Stimulated activated CD4-positive, alpha-beta T cell treated with anti-CD3 and anti-CD28 coated beads, Interleukin-4, amount 100 ng/mL, for 48 hours (primary cell): ENCODE results near the gene GPRC5A.
"Not testable (repeated sequence)": the region's sequence is repeated elsewhere in the genome, so short reads cannot be mapped to it uniquely, and the experiment has no call there.

Experiments used
- DNase-seq, 2 donors: peaks; one replicate each; pipeline ENCODE4 v3.0.0-alpha.2; 2020; ENCODE audit warnings: low read depth in 2 of 2

The GPRC5A gene, protein sequence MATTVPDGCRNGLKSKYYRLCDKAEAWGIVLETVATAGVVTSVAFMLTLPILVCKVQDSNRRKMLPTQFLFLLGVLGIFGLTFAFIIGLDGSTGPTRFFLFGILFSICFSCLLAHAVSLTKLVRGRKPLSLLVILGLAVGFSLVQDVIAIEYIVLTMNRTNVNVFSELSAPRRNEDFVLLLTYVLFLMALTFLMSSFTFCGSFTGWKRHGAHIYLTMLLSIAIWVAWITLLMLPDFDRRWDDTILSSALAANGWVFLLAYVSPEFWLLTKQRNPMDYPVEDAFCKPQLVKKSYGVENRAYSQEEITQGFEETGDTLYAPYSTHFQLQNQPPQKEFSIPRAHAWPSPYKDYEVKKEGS

GRCh38 chr12:12891080-12891880, at the start of gene GPRC5A:
Gene GPRC5A, plus strand, starts transcription at chr12:12891562. Its CDS starts 16,688 bp downstream, at chr12:12908250.
- DNase-seq: peak; percentile 4 to 9

GRCh38 chr12:12845794-12846243, 45.5 kb upstream of the GPRC5A start:
- no peak for DNase-seq

DNA sequence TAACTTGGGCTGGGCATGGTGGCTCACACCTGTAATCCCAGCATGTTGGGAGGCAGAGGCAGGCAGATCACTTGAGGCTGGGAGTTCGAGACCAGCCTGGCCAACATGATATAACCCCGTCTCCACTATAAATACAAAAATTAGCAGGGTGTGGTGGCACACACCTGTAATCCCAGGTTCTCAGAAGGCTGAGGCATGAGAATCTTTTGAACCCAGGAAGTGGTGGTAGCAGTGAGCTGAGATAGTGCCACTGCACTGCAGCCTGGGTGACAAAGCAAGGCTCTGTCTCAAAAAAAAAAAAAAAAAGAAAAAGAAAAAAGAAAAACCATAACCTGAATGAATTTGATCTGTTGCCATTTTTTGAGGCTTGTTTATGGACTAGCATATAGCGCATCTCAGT, 44.6 kb upstream of the GPRC5A start:
- not testable (repeated sequence) for DNase-seq

GRCh38 chr12:12853435-12853834, 37.9 kb upstream of the GPRC5A start:
- DNase-seq: no peak

DNA sequence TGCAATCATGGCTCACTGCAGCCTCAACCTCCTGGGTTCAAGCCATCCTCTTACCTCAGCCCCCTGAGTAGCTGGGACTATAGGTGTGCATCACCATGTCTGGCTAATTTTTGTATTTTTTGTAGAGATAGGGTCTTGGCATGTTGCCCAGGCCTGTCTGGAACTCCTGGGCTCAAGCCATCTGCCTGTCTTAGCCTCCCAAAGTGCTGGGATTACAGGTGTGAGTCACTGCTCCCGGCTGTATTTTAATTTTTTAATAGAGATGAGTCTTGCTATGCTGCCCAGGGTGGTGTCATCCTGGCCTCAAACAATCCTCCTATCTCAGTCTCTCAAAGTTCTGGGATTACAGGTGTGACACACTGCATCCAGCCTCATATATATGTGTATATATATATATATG, 31.7 kb upstream of the GPRC5A start:
- DNase-seq: no peak

- no peak for DNase-seq
These were observed 27.1 kb upstream of the GPRC5A start for GRCh38 chr12:12864243-12864642.

- no peak for DNase-seq
These were observed 22.7 kb upstream of the GPRC5A start for GRCh38 chr12:12868477-12869235.

- no peak for DNase-seq
These were observed 20.9 kb upstream of the GPRC5A start for GRCh38 chr12:12870465-12870864.

DNA sequence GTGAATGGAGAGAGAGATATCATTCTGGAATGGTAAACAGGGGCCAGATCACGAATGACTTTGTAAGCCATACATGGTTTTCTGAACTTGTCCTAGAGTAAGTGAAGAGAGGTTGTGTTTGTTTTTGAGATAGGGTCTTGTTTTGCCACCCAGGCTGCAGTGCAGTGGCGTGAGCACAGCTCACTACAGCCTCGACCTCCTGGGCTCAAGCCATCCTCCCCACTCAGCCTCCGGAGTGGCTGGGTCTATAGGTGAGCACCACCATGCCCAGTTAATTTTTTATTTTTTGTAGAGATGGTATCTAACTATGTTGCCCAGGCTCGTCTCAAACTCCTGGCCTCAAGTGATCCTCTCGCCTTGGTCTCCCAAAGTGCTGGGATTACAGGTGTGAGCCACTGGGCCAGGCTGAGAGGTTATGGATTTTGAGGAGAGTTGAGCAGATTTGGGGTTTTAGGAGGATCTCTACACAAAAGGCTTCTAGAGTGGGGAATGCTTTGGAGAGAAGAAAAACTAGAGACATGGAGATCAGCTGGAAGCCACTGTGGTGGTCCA, 19.7 kb upstream of the GPRC5A start:
- no peak for DNase-seq

- no peak for DNase-seq
These were observed 19.0 kb upstream of the GPRC5A start for GRCh38 chr12:12872139-12872933.

DNA sequence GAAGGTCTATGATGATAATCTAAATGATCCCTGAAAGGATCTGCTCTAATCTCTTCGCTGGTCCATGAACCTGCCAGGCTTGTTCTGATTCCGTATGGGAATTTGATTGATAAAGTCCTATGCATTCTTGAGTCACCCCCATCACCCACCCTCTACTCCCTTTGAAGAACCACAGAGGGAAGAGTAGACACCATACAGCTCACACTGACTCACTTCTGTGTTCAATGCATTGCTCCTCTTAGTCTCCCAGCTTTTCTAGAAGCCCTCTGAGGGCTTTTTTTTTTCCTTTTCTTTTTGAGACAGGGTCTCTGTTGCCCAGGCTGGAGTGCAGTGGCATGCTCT, 18.5 kb upstream of the GPRC5A start:
- DNase-seq: no peak

DNA sequence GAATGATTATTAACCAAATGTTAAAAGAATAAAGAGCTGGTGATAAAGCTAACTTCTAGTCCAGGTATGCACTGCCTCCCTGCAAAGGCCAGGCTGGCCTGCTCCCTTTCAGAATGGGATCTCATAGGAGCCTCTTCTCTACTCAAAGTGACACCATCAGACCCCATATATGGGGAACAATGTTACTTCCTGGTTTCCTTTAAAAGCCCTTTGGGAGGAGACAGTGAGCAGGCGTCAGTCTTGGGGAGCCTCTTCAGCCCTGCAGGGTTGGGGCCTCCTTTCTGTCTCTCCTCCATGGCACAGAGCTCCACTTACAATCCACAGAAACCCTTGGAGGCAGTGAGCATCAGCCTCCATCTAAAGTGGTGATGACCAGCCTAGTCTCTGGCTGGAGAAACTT, 17.3 kb upstream of the GPRC5A start:
- DNase-seq: no peak

DNA sequence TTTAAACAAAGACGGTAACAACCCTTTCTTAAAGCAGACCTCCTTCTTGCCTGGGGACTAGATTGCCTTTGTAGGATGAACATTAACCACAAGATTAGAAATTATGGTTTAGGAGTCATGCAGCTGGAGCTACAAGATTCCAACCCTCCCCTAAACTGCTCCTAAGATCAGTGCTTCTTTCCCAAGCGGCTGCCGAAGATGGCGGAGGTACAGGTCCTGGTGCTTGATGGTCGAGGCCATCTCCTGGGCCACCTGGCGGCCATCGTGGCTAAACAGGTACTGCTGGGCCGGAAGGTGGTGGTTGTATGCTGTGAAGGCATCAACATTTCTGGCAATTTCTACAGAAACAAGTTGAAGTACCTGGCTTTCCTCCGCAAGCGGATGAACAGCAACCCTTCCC, 16.1 kb upstream of the GPRC5A start:
- not testable (repeated sequence) for DNase-seq

GRCh38 chr12:12877153-12877768, 14.1 kb upstream of the GPRC5A start:
- DNase-seq: no peak

GRCh38 chr12:12877781-12878455, 13.4 kb upstream of the GPRC5A start:
- DNase-seq: no peak

GRCh38 chr12:12880537-12880936, 10.8 kb upstream of the GPRC5A start:
- DNase-seq: no peak

GRCh38 chr12:12881151-12881909, 10.0 kb upstream of the GPRC5A start:
- DNase-seq: no peak

GRCh38 chr12:12882288-12882687, 9.1 kb upstream of the GPRC5A start:
- no peak for DNase-seq

- no peak for DNase-seq
These were observed 7.9 kb upstream of the GPRC5A start for GRCh38 chr12:12883369-12884001.
